GM21717 (cell line): ENCODE measurements around the gene CTXN1.
A peak's percentile ranks its signal among the peaks of the same experiment; 100 is the strongest.

Experiments
- ATAC-seq: cut with Tn5 transposase; IDR thresholded peaks from one replicate; pipeline ENCODE4 v1.9.1; 2021; ENCODE audit warnings: mild to moderate bottlenecking, moderate library complexity; ENCODE audit not compliant: unreplicated experiment

CTXN1 gene

DNA sequence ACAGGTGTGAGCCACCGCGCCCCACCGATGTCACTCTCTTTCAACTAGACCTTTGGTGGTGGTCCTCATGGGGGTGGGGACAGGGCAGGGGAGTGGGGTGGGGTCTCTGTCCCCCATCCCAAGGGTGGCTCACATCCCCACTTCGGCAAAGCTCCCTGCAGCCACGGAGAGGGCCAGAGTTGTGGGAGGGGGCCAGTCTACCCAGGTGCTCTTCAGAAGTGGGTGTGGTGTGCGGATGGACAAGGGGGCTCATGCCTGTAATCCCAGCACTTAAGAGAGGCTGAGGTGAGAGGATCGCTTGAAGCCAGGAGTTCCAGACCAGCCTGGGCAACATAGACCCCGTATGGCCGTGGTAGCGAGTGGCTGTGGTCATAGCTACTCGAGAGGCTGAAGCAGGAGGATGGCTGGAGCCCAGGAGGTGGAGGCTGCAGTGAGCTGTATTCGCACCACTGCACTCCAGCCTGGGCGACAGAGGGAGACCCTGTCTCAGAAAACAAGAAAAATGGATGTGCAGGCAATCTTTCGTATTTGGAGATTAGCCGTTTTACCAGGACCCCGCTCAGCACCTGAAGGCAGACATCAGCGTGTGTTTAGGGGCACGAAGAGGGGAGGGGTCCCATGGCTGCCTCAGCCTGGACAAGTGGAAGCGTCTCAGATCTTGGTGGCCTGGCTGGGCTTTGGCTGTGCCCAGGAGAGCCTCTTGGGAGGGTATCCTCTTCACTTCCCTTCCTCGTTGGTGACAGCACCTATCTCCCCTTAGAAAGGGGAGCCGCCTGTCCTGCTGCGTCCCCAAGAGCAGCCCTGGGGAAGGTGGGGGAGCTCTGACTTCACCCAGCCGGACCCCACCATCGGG is 10.5 kb downstream of the CTXN1 start:
- no peak for ATAC-seq

DNA sequence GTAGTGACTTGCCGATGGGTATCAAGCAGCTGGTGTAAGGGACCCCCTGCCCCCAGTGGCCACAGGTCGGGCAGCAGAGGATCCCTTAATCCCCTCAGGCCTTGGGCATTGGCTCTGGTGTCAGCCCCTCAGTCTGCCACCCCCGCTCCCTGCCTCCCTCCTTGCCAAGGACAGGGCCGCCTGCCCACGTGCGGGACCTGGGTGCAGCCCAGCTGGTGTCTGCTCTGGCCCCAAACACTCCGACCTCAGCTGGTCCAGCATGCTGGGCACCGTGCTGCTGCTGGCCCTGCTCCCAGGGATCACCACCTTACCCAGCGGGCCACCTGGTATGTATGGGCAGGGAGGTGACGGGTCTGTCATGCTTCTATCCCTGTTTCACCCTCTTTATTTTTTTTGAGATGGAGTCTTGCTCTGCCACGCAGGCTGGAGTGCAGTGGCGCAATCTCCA is 11.3 kb downstream of the CTXN1 start, which contains the start of gene TGFBR3L:
TSS of gene TGFBR3L (plus strand) at position 233 of the 448 bp plus-strand sequence.
- no peak for ATAC-seq

DNA sequence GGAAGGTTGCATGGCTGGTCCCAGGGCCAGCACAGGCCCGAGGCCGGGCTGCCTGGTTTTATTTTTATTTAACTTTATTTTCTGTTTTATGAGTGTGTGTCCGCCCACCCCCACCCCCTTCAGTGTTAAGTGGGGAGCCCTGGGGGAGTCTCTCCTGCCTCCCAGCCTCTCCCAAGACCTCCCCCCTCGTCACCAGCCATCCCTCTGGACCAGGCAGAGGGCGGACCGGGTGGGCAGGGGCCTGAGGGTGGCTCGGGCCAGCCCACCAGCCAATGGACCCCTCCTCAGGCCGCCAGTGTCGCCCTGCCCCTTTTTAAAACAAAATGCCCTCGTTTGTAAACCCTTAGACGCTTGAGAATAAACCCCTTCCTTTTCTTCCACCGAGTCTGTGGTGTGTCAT is 11.8 kb downstream of the CTXN1 start:
- ATAC-seq, result no peak

DNA sequence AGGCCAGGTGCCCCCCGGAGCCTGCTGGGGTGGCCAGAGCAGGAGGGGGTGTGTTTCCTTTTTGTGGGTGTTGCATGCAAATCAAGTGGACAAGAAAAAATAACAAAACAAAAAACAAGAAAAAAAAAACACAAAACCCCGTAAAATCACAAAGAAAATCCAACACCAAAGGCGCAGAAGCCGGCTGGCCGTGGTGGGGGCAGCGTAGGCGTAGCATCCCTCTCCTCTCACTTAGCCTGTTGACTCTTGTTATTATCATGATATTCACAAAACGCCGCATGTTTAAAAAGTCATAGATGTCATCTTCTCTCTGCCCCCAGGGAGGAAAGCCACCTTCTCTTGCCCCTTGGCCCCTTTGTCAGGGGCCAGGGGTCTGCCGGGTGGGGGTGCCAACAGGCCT is 12.3 kb downstream of the CTXN1 start:
- no peak for ATAC-seq

DNA sequence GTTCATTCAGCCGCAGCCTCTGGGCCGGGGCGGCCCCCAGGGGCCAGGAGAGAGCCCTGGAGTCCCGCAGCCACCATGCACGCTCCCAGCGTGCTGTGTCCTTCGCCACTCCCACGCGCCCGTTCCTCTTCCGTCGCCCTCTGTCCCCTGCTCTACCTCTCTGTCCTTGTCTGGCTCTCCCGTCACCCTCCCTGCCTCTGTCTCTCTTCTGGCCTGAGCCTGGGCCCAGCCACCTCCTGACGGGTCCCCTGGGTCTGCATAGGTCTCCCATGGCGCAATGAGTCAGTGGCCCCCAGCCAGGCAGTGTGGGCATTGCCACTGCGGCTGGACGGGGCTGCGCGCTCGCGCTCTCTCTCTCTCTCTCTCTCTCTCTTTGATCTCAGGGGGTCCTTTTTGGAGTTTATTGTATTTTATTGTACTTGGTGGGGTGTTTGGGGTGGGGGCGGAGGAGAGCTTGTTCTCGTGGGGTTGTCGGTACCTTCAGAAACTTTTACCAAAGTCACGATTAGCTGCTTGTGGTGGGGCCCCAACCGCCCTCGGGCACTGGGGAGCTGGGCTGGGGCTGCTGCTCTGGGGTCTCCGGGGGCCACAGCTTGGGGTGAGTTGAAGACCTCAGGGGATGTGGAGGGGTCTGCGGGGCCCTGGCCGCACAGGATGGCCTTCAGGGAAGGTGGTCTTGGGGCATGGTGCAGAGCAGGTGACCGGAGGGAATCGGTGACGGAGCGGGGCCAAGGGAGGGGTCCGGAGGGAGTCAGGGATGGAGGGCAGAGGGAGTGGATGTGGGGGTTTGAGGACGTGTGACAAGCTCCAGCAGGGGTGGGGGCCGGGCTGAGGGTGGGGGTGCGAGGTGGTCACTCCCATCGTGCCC is 13.0 kb downstream of the CTXN1 start:
- no peak for ATAC-seq

DNA sequence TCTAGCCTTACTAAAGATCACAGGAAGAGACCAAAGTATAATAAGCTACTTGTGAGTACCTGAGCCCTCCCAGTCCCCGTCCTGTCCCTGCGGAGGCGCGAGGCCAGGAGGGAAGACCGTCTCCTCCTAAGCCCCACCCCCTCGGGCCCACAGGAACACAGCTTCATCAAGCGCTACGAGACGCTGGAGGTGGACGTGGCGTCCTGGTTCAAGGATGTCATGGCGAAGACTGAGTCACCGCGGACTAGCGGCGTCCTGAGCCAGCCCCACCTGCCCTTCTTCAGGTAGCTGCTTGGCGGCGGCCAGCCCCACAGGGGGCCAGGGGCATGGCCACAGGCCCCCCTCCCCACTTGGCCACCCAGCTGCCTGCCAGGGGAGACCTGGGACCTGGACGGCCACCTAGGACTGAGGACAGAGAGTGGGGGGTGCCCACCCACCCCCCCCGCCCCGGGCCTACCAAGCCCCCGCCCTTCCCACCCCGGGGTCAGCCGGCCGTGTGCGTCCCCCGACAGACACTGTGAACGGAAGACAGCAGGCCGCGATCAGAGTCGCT is 13.7 kb downstream of the CTXN1 start:
- no peak for ATAC-seq

DNA sequence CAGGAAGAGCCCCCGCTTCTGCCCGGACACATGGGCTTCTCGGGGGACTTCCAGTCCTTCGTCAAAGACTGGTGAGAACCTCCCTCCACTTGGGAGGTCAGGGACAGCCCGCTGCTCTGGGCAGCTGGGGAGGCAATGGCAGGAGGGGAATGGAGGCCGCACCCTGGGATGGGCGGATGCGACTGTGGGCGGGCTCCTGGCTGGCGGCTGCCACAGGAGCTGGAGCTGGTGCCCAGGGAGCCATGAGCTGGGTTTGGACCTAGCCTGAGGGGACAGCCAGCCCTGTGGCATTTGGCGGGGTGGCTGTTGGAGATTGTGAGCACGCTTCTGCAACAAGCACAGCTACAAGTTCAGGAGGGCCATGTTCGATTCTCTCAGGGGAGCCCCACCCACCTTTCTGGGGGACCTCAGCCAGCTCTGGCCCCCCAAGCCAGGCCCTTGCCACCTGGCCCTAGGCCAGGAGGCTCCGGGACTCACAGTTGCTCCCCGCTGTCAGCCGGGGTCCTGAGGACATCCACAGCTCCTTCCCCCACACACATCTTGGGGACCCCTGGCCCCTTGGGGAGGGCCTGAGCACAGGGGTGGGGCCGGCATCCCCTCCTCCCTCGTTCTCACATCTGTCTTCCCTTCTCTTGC is 14.3 kb downstream of the CTXN1 start:
- ATAC-seq, result no peak

DNA sequence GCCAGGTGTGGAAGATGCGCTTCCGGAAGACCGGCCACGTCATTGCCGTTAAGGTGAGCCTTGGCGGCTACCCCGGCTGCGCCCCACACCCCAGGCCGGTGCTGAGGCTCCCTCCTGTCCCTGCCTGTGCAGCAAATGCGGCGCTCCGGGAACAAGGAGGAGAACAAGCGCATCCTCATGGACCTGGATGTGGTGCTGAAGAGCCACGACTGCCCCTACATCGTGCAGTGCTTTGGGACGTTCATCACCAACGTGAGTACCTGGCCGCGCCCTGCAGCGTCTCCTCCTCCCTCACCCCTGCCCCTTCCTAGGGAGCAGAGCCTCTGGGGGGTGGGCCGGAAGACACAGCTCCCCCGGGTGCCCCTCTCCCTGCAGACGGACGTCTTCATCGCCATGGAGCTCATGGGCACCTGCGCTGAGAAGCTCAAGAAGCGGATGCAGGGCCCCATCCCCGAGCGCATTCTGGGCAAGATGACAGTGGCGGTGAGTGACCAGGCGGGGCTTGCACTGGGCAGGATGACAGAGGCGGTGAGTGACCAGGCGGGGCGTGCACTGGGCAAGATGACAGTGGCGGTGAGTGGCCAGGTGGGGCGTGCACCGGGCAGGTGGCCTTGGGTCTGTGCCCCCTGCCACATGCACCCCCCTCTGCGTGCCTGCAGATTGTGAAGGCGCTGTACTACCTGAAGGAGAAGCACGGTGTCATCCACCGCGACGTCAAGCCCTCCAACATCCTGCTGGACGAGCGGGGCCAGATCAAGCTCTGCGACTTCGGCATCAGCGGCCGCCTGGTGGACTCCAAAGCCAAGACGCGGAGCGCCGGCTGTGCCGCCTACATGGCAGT is 15.4 kb downstream of the CTXN1 start:
- no peak for ATAC-seq

DNA sequence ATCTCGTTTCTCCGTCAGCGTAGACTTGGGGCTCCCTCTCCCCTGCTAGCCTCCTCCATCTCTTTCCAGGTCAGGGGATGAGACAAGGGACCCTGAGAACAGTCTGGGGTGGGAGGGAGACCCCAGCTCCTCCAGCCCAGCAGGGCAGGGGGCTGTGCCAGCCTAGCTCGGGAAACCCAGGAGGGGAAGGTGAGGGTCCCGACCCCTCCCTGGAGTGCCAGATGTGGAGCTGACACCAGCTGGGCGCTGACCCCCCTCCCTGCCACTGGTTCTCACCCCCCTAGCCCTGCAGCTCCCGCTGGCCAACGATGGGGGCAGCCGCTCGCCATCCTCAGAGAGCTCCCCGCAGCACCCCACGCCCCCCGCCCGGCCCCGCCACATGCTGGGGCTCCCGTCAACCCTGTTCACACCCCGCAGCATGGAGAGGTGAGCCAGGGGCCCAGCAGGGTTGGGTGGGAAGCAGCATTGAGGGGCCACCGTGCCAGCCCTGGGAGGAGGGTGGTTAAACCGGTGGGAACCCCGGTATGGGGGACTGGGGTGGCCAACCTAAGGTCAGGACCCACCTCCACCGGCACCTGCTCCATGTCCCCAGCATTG is 16.4 kb downstream of the CTXN1 start:
- ATAC-seq, result no peak

DNA sequence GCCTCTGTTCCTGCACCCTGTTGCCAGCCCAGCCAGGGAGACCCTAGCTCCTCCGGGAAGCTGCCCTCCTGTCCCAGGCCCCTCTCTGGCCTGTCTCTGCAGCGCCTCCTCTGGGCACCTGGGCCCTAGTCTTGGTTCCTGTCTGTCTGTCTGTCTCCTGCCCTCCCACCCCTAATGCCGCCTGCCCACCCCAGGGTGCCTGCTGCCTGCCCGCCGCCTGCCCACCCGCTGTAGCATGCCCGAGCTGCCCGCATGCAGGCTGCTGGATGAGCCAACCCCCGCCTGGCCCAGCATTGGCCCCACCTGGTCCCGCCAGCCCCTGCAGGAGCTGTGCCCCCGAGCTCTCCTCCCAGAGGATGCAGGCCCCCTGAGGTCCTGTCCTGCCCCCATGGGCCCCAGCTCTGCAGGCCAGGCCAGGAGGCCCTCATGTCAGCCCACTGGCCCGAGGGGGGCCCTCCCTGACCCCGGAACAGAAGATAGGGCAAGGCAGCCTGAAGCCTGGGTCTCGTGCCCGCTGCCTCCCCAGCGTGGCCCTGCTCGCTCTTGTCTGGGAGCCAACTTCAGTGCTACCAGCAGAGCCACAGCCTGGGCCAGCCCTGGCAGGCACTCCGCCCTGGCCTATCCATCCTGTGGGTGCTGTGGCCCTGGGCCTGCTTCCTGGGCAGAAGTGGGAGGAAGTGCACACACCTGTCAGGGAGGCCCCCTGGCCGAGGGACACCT is 17.0 kb downstream of the CTXN1 start:
- ATAC-seq, result no peak

DNA sequence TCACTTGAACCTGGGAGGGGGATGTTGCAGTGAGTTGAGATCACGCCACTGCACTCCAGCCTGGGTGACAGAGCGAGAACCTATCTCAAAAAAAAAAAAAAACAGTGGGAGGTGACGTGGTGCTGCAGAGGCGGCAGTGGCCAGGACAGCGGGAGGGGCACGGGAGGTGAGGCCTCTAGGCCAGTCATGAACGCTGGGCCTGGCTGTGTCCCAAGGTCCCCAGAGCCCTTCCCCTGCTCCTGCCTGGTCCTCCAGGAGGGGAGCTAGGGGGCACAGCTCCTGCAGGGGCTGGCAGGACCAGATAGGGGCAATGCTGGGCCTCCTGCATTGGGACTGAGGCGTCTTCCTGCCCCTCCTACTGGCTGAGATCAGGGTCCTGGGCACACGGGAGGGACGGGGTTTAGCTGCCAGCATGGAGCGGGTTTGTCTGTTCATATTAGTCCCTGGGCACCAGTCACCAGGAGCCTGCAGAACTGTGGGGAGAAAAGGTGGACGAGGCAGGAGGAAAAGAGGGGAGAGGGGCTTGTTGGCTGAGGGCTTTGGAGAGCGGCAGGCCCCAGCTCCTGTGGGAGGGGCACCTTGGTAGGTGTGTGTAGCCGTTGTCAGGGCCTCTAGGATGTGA is 17.7 kb downstream of the CTXN1 start:
- ATAC-seq, result no peak

DNA sequence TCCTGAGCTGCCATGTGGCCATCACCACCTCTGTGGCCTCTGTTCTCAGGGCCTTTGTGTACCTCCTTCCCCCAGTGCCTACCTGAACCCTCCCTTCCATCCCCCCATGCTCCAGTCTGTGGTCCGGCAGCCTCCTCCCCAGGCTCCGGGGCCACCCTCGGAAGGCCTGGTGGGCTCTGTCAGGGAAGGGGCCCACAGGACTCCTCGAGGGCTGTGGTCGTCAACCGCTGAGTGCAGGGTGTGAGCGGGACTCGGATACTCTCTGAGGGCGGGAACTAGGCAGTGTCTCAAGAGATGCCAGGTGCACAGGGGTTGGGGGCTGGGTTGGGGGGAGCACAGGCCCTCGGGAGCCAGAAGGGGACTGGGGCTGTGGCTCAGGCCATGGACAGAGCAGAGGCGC is 18.4 kb downstream of the CTXN1 start:
- ATAC-seq, result no peak

DNA sequence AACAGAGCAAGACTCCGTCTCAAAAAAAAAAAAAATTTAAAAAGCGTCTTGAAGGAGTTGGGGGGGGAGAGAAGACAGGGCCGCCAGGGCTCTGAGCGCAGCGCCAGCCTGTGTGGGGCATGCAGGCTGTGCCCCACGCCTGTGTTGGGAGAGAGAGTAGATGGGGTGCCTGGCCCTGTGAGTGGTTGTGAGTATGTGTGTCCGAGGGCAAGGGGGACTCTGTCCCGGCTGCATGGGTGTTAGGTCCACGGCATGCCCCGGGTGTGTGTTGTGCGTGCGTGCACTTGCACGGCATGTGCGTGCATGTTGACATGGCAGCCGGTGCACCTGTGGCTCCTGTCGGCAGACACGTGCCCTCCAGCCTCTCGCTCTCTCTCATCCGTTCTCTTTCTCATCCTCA is 18.8 kb downstream of the CTXN1 start:
- ATAC-seq, result no peak

DNA sequence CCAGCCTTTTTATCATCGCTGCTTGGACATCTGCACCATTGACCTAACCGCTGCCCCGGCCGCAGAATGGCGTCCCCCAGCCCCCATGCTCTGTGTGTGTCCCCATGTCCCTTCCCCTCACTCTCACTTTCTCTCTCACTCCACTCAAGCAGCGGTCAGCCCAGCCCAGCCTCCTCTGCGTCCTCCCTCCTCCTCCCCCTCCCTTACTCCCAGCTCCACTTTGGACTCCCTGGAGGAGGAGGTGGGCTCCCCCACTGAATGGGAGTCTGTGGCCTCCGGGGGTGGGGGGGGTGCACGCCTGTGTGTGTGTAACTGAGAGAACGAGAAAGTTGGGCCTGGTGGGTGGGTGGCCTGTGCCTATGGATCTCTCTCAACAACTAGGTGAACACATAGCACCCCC is 20.1 kb downstream of the CTXN1 start:
- ATAC-seq, result no peak

DNA sequence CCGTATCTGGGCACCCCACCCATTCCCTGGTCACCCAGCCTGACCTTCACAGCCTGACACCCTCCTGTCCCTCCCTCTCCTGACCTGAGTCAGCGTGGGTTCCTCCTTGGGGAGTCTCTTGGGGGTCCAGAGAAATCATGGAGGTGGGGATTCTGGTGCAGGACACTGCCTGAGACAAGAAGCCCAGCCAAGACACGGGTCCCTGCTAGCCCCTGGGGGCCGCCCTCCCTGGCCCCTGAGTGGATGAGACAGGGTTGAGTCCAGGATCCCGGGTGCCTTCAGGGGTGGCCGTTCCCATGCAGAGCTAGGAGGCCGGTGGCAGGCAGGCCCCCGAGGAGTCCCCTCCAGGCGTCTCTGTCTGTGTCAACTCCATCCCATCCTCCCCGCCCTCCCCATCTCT is 20.7 kb downstream of the CTXN1 start:
- no peak for ATAC-seq

DNA sequence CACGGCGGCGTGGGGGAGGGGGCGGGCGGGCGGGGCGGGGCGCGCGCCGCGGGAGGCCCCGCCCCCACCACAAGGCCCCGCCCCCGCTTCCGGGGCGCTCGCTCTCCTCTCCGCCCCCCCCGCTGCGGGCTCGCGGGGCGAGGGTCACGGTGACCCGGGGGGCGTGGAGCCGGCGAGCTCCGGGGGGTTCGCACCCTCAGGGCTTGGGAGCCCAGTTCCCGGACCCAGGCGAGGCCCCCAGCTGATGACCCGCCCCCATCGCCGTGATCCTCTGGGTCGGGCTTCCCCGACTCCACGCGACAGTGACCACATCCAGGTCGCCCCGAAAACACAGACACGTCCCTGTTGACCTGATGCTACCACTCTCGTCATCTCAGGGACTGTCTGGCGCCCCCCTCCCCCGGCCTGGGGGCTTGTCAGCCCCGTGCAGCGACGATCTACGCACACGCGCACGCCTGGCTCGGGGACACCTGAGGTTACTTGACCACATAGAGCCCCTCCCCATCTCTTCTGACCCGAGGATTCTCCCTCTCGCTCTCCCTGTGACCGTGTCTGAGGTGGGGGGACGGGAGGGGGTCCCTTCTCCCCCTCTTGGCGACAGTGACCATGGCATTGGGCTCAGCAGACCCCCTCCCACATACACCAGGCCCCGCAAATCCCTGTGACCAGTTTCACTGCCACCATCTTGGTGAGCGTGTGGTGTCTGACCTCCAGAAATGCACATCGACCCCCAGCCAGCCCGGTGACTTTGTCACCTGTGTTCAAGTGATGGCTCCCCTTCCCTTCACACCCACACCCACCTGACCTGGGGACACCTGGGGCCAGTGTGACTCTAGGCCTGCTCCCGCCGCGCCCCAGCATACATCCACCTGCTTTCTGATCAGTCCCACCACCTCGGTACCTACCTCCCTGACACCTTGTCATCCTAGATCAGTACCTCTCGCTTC is 21.6 kb downstream of the CTXN1 start:
- peak; percentile 13 for ATAC-seq

DNA sequence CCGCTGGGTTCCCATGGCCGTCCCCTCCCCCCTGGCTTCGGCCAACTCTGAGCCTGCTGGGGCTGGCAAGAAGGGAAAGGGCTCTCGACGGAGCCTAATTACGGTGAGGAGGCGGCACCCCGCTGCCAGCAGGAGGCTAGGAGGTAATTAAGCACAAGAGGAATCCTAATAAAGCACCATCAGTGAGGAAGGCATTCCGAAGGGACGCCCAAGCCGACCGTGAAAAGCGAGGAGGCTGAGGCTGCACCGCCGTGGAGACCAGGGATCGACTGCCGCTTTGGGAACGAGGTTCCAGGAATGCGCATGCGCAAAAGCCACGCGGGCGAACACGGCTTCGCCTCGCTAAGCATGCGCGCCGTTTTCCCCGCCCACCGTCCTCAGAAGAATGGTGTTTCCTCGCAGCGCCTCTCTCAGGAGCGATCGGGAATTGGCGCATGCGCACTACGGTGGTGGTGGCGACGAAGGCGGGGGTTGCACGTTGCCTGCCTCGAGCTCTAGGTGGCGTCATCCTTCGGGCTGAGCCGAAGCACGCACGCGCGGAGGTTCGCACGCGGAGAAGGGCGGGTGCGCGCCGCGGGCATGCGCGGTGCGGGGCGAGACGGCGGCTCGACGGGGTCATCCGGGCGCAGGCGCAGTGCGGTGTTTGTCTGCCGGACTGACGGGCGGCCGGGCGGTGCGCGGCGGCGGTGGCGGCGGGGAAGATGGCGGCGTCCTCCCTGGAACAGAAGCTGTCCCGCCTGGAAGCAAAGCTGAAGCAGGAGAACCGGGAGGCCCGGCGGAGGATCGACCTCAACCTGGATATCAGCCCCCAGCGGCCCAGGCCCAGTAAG is 22.5 kb downstream of the CTXN1 start, which contains the start of gene MAP2K7:
TSS of gene MAP2K7 (plus strand) at position 634 of the 830 bp plus-strand sequence. CDS start at position 702, 68 bp downstream.
- ATAC-seq, result peak; percentile 63
